GM10266 (cell line): ENCODE data around the gene NOC2L.

Experiments used
- DNase-seq: peaks from one replicate; pipeline ENCODE4 v3.0.0; 2012; ENCODE audit errors: extremely low spot score
- TF ChIP-seq, protein P1 (sequence below): IDR thresholded peaks from 2 replicates; pipeline ENCODE4 v1.5.1; 2012; ENCODE audit warnings: mild to moderate bottlenecking, low read depth; ENCODE audit not compliant: control insufficient read depth, insufficient read depth; ENCODE audit errors: missing control alignments

The NOC2L gene

DNA sequence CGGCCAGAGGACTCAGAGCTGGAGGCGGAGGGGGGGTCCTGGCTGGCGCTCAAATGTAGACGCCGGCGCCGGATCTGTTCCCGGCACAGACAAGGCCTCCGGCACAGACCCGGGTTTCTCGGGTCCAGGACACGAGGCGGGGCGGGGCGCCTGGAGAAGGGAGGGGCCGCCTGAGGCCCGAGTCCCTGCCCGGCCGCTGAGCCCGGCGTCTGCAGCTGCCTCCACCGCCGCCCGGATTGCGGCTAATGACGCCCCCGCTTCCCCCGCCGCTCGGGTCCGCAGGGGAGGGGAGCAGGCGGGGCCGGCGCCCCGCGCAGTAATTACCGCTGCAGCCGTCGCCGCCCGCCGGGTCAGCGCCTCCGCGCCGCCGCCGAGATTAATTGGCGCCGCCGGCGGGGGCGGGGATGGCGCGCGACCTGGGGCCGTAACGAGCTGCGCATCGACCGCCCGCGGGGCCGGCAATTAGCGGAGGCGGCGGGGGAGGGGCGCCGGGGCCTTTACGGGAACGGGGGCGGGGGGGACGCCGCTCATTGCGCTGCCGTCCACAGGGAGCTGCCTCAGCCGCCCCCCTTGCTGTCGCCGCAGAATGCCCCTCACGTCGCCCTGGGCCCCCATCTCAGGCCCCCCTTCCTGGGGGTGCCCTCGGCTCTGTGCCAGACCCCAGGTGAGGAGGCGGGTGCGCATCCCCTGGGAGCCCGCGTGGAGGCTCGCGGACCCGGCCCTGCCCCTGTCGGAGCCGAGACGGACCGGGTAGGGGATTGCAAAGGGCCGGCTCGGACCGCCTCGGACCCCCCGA lies 17.3 kb downstream of the NOC2L start:
- TF ChIP-seq, protein P1, sequence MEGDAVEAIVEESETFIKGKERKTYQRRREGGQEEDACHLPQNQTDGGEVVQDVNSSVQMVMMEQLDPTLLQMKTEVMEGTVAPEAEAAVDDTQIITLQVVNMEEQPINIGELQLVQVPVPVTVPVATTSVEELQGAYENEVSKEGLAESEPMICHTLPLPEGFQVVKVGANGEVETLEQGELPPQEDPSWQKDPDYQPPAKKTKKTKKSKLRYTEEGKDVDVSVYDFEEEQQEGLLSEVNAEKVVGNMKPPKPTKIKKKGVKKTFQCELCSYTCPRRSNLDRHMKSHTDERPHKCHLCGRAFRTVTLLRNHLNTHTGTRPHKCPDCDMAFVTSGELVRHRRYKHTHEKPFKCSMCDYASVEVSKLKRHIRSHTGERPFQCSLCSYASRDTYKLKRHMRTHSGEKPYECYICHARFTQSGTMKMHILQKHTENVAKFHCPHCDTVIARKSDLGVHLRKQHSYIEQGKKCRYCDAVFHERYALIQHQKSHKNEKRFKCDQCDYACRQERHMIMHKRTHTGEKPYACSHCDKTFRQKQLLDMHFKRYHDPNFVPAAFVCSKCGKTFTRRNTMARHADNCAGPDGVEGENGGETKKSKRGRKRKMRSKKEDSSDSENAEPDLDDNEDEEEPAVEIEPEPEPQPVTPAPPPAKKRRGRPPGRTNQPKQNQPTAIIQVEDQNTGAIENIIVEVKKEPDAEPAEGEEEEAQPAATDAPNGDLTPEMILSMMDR = no peak
- peak; percentile 83 for DNase-seq

DNA sequence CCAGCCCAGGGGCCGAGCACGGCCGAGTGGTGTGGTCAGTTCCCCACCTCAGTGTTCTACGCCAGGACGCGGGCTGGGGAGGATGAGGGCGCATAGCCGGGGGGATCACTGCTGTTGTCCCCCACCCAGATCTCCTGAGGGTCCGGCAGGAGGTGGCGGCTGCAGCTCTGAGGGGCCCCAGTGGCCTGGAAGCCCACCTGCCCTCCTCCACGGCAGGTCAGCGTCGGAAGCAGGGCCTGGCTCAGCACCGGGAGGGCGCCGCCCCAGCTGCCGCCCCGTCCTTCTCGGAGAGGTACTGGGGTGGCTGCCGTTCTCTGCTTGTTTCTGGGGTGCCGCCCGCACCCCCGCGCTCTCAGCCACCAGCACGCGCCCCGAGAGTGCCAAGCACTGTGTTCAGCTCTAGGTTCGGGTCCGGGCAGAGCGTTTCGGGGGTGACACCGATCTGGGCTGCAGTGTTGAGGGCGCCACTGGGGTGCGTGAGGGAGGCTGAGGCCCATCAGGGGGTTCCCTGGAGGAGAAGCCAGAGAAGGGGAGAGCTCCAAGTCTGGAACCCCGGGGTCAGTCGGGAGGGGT lies 18.0 kb downstream of the NOC2L start:
- peak; percentile 69 for DNase-seq

DNA sequence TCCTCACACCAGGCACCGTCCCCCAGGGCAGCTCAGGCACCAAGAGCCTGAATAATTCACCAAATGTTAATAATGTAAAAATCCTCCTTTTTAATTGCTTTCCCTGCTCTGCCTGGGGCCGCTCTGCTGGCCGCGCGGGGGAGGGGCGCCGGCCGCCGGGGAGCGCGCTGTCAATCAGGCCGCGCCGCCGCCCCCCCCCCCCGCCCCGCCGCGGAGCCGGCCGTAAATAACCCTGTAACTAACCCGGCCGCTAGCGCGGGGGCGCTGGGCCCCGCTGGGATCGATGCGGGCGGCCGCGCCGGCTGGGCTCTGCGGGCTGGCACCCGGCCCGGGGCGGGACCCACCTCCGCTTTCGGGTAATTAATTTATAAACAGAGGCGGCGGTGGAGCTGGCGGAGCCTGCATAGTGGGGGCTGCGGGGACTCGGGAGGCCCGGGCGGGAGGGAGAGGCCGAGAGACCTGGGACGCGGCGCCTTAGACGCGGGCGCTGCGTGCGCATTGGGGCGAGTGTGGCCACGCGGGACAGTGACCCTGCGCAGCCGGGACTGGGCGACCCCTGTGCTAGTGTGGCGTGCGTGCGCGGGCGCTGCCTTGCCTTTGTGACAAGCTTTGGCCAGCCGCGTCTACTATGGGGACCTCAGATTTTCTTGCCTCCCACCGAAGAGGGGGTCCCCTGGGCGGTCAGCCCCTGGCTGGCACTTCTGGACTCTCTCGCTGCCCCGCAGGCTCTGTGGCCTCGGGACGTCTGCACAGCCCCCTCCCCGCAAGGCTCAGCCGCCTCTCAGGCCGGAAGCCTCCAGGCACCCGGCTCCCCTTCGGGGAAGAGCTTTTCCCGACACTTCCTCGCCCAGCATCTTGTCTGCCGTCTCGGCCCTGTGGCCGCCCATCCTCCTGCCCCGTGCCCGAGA lies 18.7 kb downstream of the NOC2L start:
- TF ChIP-seq, protein P1 = no peak
- DNase-seq = peak; percentile 85

More for the DNA sequence above, 18.0 kb downstream of the NOC2L start:
- TF ChIP-seq, protein P1 = no peak

DNA sequence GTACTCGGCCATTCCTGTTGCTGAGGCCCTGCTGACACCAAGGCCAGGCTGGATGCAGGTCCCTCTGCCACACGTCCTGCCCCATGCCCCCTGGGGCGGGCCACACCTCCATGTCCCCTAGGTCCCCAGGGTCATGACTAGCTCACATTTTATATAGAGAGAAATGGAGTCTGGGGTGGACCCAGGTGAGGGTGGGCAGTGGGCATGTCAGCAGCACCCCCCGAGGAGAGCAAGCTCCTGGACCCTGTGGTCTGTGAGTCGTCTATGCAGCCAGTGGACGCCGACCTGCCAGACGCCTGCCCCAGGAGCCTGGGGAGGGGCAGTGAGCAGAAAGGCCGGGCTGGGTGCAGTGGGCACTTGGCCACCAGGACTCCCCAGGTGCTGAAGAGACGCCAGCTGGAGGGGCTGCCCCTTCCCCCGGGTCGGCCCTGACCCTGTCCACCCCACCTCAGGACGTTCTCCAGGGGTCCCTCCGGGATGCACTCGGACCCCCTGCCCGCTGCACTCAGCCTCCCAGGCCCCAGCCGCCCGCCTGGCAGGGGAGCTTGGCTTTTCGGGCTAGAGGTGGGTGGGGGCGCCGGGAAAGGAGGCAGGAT lies 19.4 kb downstream of the NOC2L start:
- TF ChIP-seq, protein P1 = no peak
- no peak for DNase-seq

DNA sequence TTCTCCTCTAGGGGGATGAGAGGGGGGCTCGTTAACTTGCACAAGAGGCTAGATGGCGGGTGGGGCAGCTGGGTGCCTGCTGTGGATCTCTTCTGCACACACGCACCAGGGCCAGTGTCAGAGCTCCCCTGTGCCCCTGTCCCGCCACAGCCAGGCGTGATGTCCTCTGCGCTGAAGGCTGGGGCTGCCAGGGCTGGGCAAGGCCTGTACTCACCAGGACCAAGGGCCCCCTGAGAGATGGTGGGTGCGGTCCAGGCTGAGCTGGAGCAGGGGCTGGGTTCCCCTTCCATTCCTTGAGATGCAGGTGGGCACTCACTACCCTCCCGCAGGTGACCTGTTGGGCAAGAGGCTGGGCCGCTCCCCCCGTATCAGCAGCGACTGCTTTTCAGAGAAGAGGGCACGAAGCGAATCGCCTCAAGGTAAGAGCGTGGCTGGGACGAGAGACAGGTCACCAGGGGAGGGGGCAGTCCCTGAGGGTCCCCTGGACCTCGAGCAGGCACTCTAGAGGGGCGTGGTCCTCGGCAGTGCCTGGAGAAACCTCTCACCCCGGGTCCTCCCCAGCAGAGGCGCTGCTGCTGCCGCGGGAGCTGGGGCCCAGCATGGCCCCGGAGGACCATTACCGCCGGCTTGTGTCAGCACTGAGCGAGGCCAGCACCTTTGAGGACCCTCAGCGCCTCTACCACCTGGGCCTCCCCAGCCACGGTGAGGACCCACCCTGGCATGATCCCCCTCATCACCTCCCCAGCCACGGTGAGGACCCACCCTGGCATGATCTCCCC lies 20.2 kb downstream of the NOC2L start:
- TF ChIP-seq, protein P1 = no peak
- DNase-seq = no peak

DNA sequence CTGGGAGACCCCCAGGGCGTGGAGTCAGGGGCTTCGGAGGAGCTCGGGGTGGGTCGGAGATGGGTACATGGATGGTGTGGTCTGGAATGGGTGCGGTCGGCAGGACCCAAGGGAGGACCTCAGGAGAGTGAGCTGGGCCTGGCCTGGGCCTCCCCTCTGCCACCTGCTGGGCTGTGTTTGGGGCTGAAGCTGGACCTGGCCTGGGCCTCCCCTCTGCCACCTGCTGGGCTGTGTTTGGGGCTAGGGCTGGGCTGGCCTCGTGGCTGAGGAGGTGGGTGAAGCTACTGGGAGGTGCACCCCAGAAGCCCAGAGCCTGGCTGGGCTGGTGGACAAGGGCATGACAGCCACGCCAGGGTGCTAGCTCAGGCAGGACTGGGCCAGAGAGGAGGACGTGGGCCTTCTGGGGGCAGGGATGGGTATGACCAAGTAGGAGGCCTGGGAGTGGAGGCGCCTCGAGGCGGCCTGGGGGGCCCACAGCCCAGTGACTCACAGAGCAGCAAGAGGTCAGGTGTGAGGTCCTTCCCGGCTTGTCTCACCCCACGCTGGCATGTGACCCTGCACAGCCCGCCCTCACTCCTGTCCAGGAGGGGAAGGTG lies 20.9 kb downstream of the NOC2L start:
- TF ChIP-seq, protein P1 = peak; percentile 73
- DNase-seq = no peak
